ENCODE results near the gene MAEA.
A peak's percentile ranks its signal among the peaks of the same experiment; 100 is the strongest.

Gene MAEA

DNA sequence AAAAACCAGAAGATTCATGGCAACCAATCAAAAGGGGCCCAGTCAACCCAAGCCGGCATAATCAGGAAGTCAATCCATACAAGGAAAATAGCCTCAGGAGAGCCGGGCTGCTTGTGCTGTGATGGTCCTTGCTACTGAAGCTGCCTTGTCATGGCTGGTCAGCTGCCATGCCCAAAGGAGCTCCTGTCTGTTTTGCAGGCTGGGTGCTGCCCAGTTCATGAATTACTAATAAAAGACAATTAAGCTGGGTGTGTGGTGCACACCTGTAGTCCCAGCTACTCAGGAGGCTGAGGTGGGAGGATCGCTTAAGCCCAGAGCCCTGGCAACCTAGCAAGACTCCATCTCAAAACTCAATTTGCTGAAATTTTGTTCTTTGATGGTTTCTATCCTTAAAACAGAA, 24.7 kb upstream of the MAEA start:
- Histone ChIP-seq H3K9ac (ENCODE audit: low read length) (no peak overlapping the region), H3K27ac (ENCODE audit: low read depth, low read length, poor library complexity, severe bottlenecking) (no peak overlapping the region), H3K4me1 (ENCODE audit: insufficient read depth, low read length, severe bottlenecking) (peaks cover 9% of the 10 kb centered on the region), H3K4me3 (ENCODE audit: low read depth, low read length, poor library complexity, severe bottlenecking) (no peak overlapping the region), H3K27me3 (ENCODE audit: insufficient read depth, low read length) (no peaks in the 10 kb centered on the region), H3K9me2 (ENCODE audit: low read depth, low read length) (no peaks in the 10 kb centered on the region), H3K36me3 (ENCODE audit: insufficient read depth, low read length) (no peaks in the 10 kb centered on the region; the same call in 1 of the 2 replicates), H3K79me2 (ENCODE audit: insufficient read depth, low read length) (no peaks in the 10 kb centered on the region), H3K4me2 (ENCODE audit: low read length) (no peak overlapping the region), H3F3A (ENCODE audit: insufficient read depth, low read length) (no peaks in the 10 kb centered on the region), H2AFZ (ENCODE audit: low read length) (no peak overlapping the region), H3K9me3 (ENCODE audit: low read length) (no peaks in the 10 kb centered on the region), H4K20me1 (ENCODE audit: insufficient read depth, low read length) (no peaks in the 10 kb centered on the region)
- TF ChIP-seq, protein P1, sequence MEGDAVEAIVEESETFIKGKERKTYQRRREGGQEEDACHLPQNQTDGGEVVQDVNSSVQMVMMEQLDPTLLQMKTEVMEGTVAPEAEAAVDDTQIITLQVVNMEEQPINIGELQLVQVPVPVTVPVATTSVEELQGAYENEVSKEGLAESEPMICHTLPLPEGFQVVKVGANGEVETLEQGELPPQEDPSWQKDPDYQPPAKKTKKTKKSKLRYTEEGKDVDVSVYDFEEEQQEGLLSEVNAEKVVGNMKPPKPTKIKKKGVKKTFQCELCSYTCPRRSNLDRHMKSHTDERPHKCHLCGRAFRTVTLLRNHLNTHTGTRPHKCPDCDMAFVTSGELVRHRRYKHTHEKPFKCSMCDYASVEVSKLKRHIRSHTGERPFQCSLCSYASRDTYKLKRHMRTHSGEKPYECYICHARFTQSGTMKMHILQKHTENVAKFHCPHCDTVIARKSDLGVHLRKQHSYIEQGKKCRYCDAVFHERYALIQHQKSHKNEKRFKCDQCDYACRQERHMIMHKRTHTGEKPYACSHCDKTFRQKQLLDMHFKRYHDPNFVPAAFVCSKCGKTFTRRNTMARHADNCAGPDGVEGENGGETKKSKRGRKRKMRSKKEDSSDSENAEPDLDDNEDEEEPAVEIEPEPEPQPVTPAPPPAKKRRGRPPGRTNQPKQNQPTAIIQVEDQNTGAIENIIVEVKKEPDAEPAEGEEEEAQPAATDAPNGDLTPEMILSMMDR (IDR thresholded peaks at IDR 0.05; ENCODE audit: low read length): no peak
- no peak for TF ChIP-seq EZH2 (IDR thresholded peaks at IDR 0.05; ENCODE audit: borderline replicate concordance, low read length)

DNA sequence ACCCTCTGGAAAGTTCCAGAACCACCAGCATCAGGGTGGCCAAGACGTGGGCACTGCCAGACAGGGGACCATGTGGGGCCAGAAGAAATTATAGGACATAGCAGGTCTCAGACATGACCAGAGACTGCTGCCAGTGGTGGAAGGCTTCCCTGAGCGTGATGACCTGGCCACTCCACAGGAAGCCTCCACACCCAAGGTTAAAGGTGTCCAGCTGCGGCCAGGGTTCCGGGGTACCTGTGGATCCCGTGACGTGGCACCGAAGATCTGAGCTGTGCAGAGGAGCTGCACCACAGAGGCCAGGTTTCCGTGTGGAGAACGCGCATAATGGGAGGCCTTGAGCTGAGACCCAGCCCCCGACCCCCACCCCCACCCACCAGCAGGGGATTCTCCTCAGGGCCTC, 24.3 kb upstream of the MAEA start:
- Histone ChIP-seq H3K27me3 (ENCODE audit: insufficient read depth, low read length) (no peaks in the 10 kb centered on the region), H3K4me1 (ENCODE audit: insufficient read depth, low read length, severe bottlenecking) (peaks cover 9% of the 10 kb centered on the region), H3K27ac (ENCODE audit: low read depth, low read length, poor library complexity, severe bottlenecking) (no peak overlapping the region), H3K79me2 (ENCODE audit: insufficient read depth, low read length) (no peaks in the 10 kb centered on the region), H3K9me3 (ENCODE audit: low read length) (no peaks in the 10 kb centered on the region), H3K36me3 (ENCODE audit: insufficient read depth, low read length) (no peaks in the 10 kb centered on the region; the same call in 1 of the 2 replicates), H3F3A (ENCODE audit: insufficient read depth, low read length) (no peaks in the 10 kb centered on the region), H3K4me3 (ENCODE audit: low read depth, low read length, poor library complexity, severe bottlenecking) (no peak overlapping the region), H4K20me1 (ENCODE audit: insufficient read depth, low read length) (no peaks in the 10 kb centered on the region), H3K9ac (ENCODE audit: low read length) (no peak overlapping the region), H3K4me2 (ENCODE audit: low read length) (no peak overlapping the region), H2AFZ (ENCODE audit: low read length) (no peak overlapping the region), H3K9me2 (ENCODE audit: low read depth, low read length) (no peaks in the 10 kb centered on the region)
- TF ChIP-seq EZH2 (IDR thresholded peaks at IDR 0.05; ENCODE audit: borderline replicate concordance, low read length): no peak

DNA sequence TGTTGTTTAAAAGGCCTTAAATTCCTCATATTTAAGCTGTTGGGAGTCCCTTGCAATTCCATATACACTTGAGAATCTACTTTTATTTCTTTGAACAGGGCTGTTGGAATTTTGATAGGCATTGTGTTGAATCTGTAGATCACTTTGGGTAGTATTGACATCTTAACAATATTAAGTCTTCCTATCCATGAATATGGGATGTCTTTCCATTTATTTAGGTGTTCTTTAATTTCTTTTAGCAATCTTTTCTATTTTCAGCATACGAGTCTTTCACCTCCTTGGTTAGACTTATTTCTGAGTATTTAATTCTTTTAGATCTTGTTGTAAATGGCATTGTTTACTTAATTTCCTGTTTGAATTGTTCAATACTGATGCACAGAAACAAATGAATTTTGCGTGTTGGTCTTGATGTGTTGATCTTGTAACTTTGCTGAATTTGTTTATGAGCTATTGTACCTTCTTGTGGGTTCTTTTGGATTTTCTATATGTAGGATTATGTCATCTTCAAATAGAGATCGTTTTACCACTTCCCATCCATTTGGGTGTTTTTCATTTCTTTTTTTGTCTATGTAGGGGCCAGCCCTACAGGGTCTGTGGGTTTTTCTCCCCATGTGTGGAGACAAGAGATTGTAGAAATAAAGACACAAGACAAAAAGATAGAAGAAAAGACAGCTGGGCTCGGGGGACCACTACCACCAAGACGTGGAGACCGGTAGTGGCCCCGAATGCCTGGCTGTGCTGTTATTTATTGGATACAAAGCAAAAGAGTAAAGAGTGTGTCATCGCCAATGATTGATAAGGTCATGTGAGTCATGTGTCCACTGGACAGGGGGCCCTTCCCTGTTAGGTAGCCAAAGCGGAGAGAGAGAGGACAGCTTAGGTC, 22.6 kb upstream of the MAEA start:
- Histone ChIP-seq H3K27ac (ENCODE audit: low read depth, low read length, poor library complexity, severe bottlenecking) (peak overlapping the region; percentile 65), H3K9me3 (ENCODE audit: low read length) (no peaks in the 10 kb centered on the region), H3K36me3 (ENCODE audit: insufficient read depth, low read length) (no peaks in the 10 kb centered on the region; the same call in 1 of the 2 replicates), H3K79me2 (ENCODE audit: insufficient read depth, low read length) (no peaks in the 10 kb centered on the region), H2AFZ (ENCODE audit: low read length) (no peak overlapping the region), H3K4me1 (ENCODE audit: insufficient read depth, low read length, severe bottlenecking) (peaks cover 9% of the 10 kb centered on the region), H3K9me2 (ENCODE audit: low read depth, low read length) (no peaks in the 10 kb centered on the region), H3K27me3 (ENCODE audit: insufficient read depth, low read length) (no peaks in the 10 kb centered on the region), H3K9ac (ENCODE audit: low read length) (no peak overlapping the region), H3K4me3 (ENCODE audit: low read depth, low read length, poor library complexity, severe bottlenecking) (no peak overlapping the region), H3F3A (ENCODE audit: insufficient read depth, low read length) (no peaks in the 10 kb centered on the region), H4K20me1 (ENCODE audit: insufficient read depth, low read length) (no peaks in the 10 kb centered on the region), H3K4me2 (ENCODE audit: low read length) (peak overlapping the region; percentile 39)
- TF ChIP-seq, protein P1 (IDR thresholded peaks at IDR 0.05; ENCODE audit: low read length): no peak
- TF ChIP-seq EZH2 (IDR thresholded peaks at IDR 0.05; ENCODE audit: borderline replicate concordance, low read length): no peak

Data from OCI-LY1 (cell line).